ENCODE data around the gene STKLD1. TPM values are rescaled to one million over a fixed set of nuclear protein-coding genes. Genes with fewer than 3 reads are reported as not detected.

The STKLD1 gene
- total RNA-seq, 1 donor = 0.72 TPM

- H3K36me3 ChIP-seq (ENCODE audit: insufficient read depth, low read length) = peaks cover 36% of the 10 kb centered on the region
These were observed 39.0 kb downstream of the STKLD1 start for GRCh38 chr9:133415170-133415569.

GRCh38 chr9:133417541-133418461 lies 41.6 kb downstream of the STKLD1 start, which contains the start of gene REXO4:
TSS of gene REXO4 (minus strand) at chr9:133418010. CDS start at chr9:133417844, 166 bp downstream.
- Histone ChIP-seq H3K27me3 (ENCODE audit: insufficient read depth, low read length) (peaks cover 2% of the 10 kb centered on the region), H3K4me3 (ENCODE audit: insufficient read depth, low read length) (peak within 1 kb of the TSS; percentile 89), H3K36me3 (ENCODE audit: insufficient read depth, low read length) (peaks cover 15% of the 10 kb centered on the region)

More at GRCh38 chr9:133415170-133415569, 39.0 kb downstream of the STKLD1 start:
- TF ChIP-seq, protein P1, sequence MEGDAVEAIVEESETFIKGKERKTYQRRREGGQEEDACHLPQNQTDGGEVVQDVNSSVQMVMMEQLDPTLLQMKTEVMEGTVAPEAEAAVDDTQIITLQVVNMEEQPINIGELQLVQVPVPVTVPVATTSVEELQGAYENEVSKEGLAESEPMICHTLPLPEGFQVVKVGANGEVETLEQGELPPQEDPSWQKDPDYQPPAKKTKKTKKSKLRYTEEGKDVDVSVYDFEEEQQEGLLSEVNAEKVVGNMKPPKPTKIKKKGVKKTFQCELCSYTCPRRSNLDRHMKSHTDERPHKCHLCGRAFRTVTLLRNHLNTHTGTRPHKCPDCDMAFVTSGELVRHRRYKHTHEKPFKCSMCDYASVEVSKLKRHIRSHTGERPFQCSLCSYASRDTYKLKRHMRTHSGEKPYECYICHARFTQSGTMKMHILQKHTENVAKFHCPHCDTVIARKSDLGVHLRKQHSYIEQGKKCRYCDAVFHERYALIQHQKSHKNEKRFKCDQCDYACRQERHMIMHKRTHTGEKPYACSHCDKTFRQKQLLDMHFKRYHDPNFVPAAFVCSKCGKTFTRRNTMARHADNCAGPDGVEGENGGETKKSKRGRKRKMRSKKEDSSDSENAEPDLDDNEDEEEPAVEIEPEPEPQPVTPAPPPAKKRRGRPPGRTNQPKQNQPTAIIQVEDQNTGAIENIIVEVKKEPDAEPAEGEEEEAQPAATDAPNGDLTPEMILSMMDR (IDR thresholded peaks at IDR 0.05; ENCODE audit: extremely low read depth, low read depth, low read length) = no peak
- Histone ChIP-seq H3K27me3 (ENCODE audit: insufficient read depth, low read length) (no peaks in the 10 kb centered on the region), H3K4me2 (ENCODE audit: insufficient read depth, low read length) (no peak overlapping the region), H3K27ac (ENCODE audit: low read depth, low read length) (no peak overlapping the region), H3K79me2 (ENCODE audit: insufficient read depth, low read length) (peaks cover 52% of the 10 kb centered on the region), H4K20me1 (ENCODE audit: insufficient read depth, low read length) (peaks cover 9% of the 10 kb centered on the region), H3K4me1 (ENCODE audit: insufficient read depth, low read length) (peaks cover 9% of the 10 kb centered on the region), H3K4me3 (ENCODE audit: insufficient read depth, low read length) (no peak overlapping the region), H2AFZ (ENCODE audit: low read length) (no peak overlapping the region), H3K9me3 (ENCODE audit: low read depth, low read length) (no peaks in the 10 kb centered on the region)
- DNase-seq (ENCODE audit: insufficient read length, low spot score, missing footprints) = no peak

GRCh38 chr9:133419005-133419404 lies 42.8 kb downstream of the STKLD1 start:
- Histone ChIP-seq H3K27me3 (ENCODE audit: insufficient read depth, low read length) (peaks cover 2% of the 10 kb centered on the region), H3K79me2 (ENCODE audit: insufficient read depth, low read length) (peaks cover 36% of the 10 kb centered on the region), H3K4me1 (ENCODE audit: insufficient read depth, low read length) (peaks cover 9% of the 10 kb centered on the region), H4K20me1 (ENCODE audit: insufficient read depth, low read length) (peaks cover 2% of the 10 kb centered on the region), H3K4me3 (ENCODE audit: insufficient read depth, low read length) (no peak overlapping the region), H3K4me2 (ENCODE audit: insufficient read depth, low read length) (peak overlapping the region; percentile 92), H3K9me3 (ENCODE audit: low read depth, low read length) (no peaks in the 10 kb centered on the region), H2AFZ (ENCODE audit: low read length) (no peak overlapping the region), H3K27ac (ENCODE audit: low read depth, low read length) (no peak overlapping the region), H3K36me3 (ENCODE audit: insufficient read depth, low read length) (peaks cover 7% of the 10 kb centered on the region)
- peak; percentile 41 for DNase-seq (ENCODE audit: insufficient read length, low spot score, missing footprints)
- TF ChIP-seq, protein P1 (IDR thresholded peaks at IDR 0.05; ENCODE audit: extremely low read depth, low read depth, low read length) = no peak

More at GRCh38 chr9:133417541-133418461, 41.6 kb downstream of the STKLD1 start, which contains the start of gene REXO4:
- peak; percentile 97 for DNase-seq (ENCODE audit: insufficient read length, low spot score, missing footprints)
- Histone ChIP-seq H3K27ac (ENCODE audit: low read depth, low read length) (peak within 1 kb of the TSS; percentile 72), H3K4me2 (ENCODE audit: insufficient read depth, low read length) (peak within 1 kb of the TSS; percentile 92), H3K9me3 (ENCODE audit: low read depth, low read length) (no peaks in the 10 kb centered on the region), H2AFZ (ENCODE audit: low read length) (peak within 1 kb of the TSS; percentile 98), H3K79me2 (ENCODE audit: insufficient read depth, low read length) (peaks cover 44% of the 10 kb centered on the region), H4K20me1 (ENCODE audit: insufficient read depth, low read length) (peaks cover 6% of the 10 kb centered on the region), H3K4me1 (ENCODE audit: insufficient read depth, low read length) (peaks cover 9% of the 10 kb centered on the region)
- TF ChIP-seq, protein P1 (IDR thresholded peaks at IDR 0.05; ENCODE audit: extremely low read depth, low read depth, low read length) = no peak

GRCh38 chr9:133420392-133420827 lies 44.2 kb downstream of the STKLD1 start:
- H3K4me1 ChIP-seq (ENCODE audit: insufficient read depth, low read length) = peaks cover 9% of the 10 kb centered on the region
- TF ChIP-seq, protein P1 (IDR thresholded peaks at IDR 0.05; ENCODE audit: extremely low read depth, low read depth, low read length) = no peak
- H3K9me3 ChIP-seq (ENCODE audit: low read depth, low read length) = no peaks in the 10 kb centered on the region
- no peak overlapping the region for H2AFZ ChIP-seq (ENCODE audit: low read length)
- no peak overlapping the region for H3K4me2 ChIP-seq (ENCODE audit: insufficient read depth, low read length)
- no peaks in the 10 kb centered on the region for H4K20me1 ChIP-seq (ENCODE audit: insufficient read depth, low read length)
- no peak overlapping the region for H3K4me3 ChIP-seq (ENCODE audit: insufficient read depth, low read length)
- H3K36me3 ChIP-seq (ENCODE audit: insufficient read depth, low read length) = no peaks in the 10 kb centered on the region
- H3K27me3 ChIP-seq (ENCODE audit: insufficient read depth, low read length) = peaks cover 2% of the 10 kb centered on the region
- H3K79me2 ChIP-seq (ENCODE audit: insufficient read depth, low read length) = peaks cover 22% of the 10 kb centered on the region
- no peak overlapping the region for H3K27ac ChIP-seq (ENCODE audit: low read depth, low read length)
- peak; percentile 13 for DNase-seq (ENCODE audit: insufficient read length, low spot score, missing footprints)
